ENCODE results near the gene FN3KRP. TPM values are rescaled to one million over a fixed set of nuclear protein-coding genes. Genes with fewer than 3 reads are reported as not detected.

The FN3KRP gene
- polyA plus RNA-seq, 3 donors: 16.5 to 24.8 (median 23.2) TPM

DNA sequence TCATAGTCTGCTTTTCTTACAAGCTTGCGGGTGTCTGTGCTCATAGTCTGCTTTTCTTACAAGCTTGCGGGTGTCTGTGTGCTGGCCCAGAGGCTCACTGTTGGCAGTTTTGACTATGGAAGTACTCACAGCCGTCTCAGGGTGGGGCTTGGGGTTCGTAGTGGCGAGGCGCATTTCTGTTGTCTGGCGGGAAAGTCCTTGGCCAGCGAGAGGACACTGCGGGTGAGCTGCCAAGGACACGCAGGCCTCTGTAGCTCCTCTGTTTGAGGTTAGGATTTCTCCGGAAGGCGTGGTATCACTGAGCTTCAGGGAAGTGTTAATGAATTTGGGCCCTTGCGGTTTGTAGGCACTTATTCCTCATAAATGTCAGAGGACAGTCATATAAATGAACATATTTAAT is 48.9 kb downstream of the FN3KRP start:
- Histone ChIP-seq H3K9me3 (replicated peaks in 1 of 2; ENCODE audit: control insufficient read depth in 1 of 2, insufficient read depth in 1 of 2, low read length in 2 of 2) (no peaks in the 10 kb centered on the region), H3K4me2 (replicated peaks; ENCODE audit: extremely low read depth, low read length, poor library complexity, severe bottlenecking) (no peak overlapping the region), H3K27ac (ENCODE audit: low read depth in 1 of 2, low read length in 2 of 2) (no peak overlapping the region), H2AFZ (ENCODE audit: insufficient read depth, low read depth, low read length, poor library complexity, severe bottlenecking) (no peak overlapping the region), H3K4me1 (ENCODE audit: control insufficient read depth in 1 of 2, insufficient read depth in 2 of 2, low read length in 2 of 2) (no peaks in the 10 kb centered on the region), H3K27me3 (ENCODE audit: control insufficient read depth in 2 of 2, insufficient read depth in 2 of 2, low read length in 2 of 2) (no peaks in the 10 kb centered on the region), H3K36me3 (replicated peaks in 1 of 2; ENCODE audit: control insufficient read depth in 1 of 2, insufficient read depth in 2 of 2, low read length in 2 of 2) (peaks cover 19 to 53% of the 10 kb centered on the region in 2 donors), H3K9ac (ENCODE audit: insufficient read depth, low read length, poor library complexity, severe bottlenecking) (no peak overlapping the region), H4K20me1 (ENCODE audit: insufficient read depth, low read length) (no peaks in the 10 kb centered on the region), H3K4me3 (replicated peaks in 1 of 3; ENCODE audit: low read depth in 2 of 3, low read length in 3 of 3) (no peak overlapping the region), H3K79me2 (ENCODE audit: insufficient read depth, low read length) (no peaks in the 10 kb centered on the region)
- peak overlapping the region in 1 of 7 donors; percentile 70 for H3K27ac Mint-ChIP-seq
- H3K36me3 Mint-ChIP-seq: peaks cover 56 to 73% of the 10 kb centered on the region in 2 donors
- WGBS (ENCODE audit: insufficient coverage): 97% methylated on average over 9 of the region's 13 CpGs
- no peak for DNase-seq
- intact Hi-C loops (cut with micrococcal nuclease): no loop called here
- peaks cover 0 to 6% (median 0%) of the 10 kb centered on the region in 7 donors for H3K9me3 Mint-ChIP-seq
- H3K4me1 Mint-ChIP-seq: peaks cover 3% of the 10 kb centered on the region
- H3K4me3 Mint-ChIP-seq: no peak overlapping the region
- no peak for TF ChIP-seq CTCF (IDR thresholded peaks at IDR 0.05)
- no peaks in the 10 kb centered on the region for H3K27me3 Mint-ChIP-seq (ENCODE audit: low read depth in 3 of 3)

DNA sequence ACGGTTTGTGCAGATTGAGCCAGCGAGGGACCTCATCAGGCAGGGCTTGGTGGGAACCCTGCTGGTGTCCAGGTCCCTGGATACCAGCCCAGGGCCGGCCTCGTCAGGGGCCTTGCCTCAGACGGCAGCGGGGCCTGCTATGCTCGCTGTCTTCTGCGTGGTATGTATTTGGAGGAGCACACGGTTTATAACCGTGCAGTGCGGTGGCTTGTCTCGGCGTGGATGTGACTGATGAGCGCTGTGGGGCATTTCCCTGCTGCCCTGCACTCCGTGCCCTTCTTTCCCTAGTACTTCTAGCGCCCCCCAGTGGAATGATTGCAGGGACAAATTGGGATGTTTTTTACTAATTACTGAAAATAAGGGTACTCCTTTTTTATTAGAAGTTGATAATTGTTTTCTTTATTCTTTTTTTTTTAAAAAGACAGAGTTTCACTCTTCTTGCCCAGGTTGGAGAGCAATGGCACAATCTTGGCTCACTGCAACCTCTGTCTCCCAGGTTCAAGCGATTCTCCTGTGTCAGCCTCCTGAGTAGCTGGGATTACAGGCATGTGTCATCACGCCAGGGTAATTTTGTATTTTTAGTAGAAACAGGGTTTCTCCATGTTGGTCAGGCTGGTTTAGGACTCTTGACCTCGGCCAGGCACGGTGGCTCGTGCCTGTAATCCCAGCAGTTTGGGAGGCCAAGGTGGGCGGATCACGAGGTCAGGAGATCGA is 50.7 kb downstream of the FN3KRP start:
- Mint-ChIP-seq H3K4me3 (no peak overlapping the region), H3K36me3 (peaks cover 54 to 77% of the 10 kb centered on the region in 2 donors), H3K27me3 (ENCODE audit: low read depth in 3 of 3) (peaks cover 0 to 1% (median 0%) of the 10 kb centered on the region in 3 donors), H3K4me1 (peaks cover 3% of the 10 kb centered on the region), H3K9me3 (peaks cover 0 to 6% (median 0%) of the 10 kb centered on the region in 7 donors), H3K27ac (peak overlapping the region in 1 of 7 donors; percentile 21)
- Histone ChIP-seq H3K27me3 (ENCODE audit: control insufficient read depth in 2 of 2, insufficient read depth in 2 of 2, low read length in 2 of 2) (no peaks in the 10 kb centered on the region), H3K79me2 (ENCODE audit: insufficient read depth, low read length) (no peaks in the 10 kb centered on the region), H3K4me1 (ENCODE audit: control insufficient read depth in 1 of 2, insufficient read depth in 2 of 2, low read length in 2 of 2) (no peaks in the 10 kb centered on the region), H3K9me3 (replicated peaks in 1 of 2; ENCODE audit: control insufficient read depth in 1 of 2, insufficient read depth in 1 of 2, low read length in 2 of 2) (no peaks in the 10 kb centered on the region), H4K20me1 (ENCODE audit: insufficient read depth, low read length) (no peaks in the 10 kb centered on the region), H3K9ac (ENCODE audit: insufficient read depth, low read length, poor library complexity, severe bottlenecking) (no peak overlapping the region), H3K36me3 (replicated peaks in 1 of 2; ENCODE audit: control insufficient read depth in 1 of 2, insufficient read depth in 2 of 2, low read length in 2 of 2) (peaks cover 19 to 61% of the 10 kb centered on the region in 2 donors), H3K27ac (ENCODE audit: low read depth in 1 of 2, low read length in 2 of 2) (no peak overlapping the region), H3K4me3 (replicated peaks in 1 of 3; ENCODE audit: low read depth in 2 of 3, low read length in 3 of 3) (no peak overlapping the region), H2AFZ (ENCODE audit: insufficient read depth, low read depth, low read length, poor library complexity, severe bottlenecking) (no peak overlapping the region), H3K4me2 (replicated peaks; ENCODE audit: extremely low read depth, low read length, poor library complexity, severe bottlenecking) (no peak overlapping the region)
- TF ChIP-seq CTCF (IDR thresholded peaks at IDR 0.05): peak; percentile 69
- peak in 2 of 3 donors; percentile 22 to 44 for DNase-seq
- intact Hi-C loops (cut with micrococcal nuclease): loop anchor here in 1 of 2 donors (2.0 kb wide), 1 partner anchor 98 kb away; no protein-coding TSS in a partner anchor
- 88% methylated on average over 19 of the region's 24 CpGs for WGBS (ENCODE audit: insufficient coverage)

Measured in CD14-positive monocyte (primary cell).